ENCODE results near the gene SLC7A10. TPM values are rescaled to one million over a fixed set of nuclear protein-coding genes. Genes with fewer than 3 reads are reported as not detected.
"Not testable (repeated sequence)": the region's sequence is repeated elsewhere in the genome, so short reads cannot be mapped to it uniquely, and the experiment has no call there.

The SLC7A10 gene
- total RNA-seq, 1 donor from 2014 or later, result not detected

GRCh38 chr19:33193865-33194362, 31.7 kb downstream of the SLC7A10 start, which contains the start of gene LRP3:
TSS of gene LRP3 (plus strand) at chr19:33194330. CDS start at chr19:33194786, 456 bp downstream.
- DNase-seq (ENCODE audit: low spot score), result no peak
- intact Hi-C loops (cut with DNase I), result no loop called here

- intact Hi-C loops (cut with DNase I), result no loop called here
- peak; percentile 43 for DNase-seq (ENCODE audit: low spot score)
These were observed 32.3 kb downstream of the SLC7A10 start for GRCh38 chr19:33193269-33193864.

- intact Hi-C loops (cut with DNase I), result no loop called here
- peak; percentile 35 for DNase-seq (ENCODE audit: low spot score)
These were observed 33.6 kb downstream of the SLC7A10 start for GRCh38 chr19:33192010-33192409.

- peak; percentile 68 for DNase-seq (ENCODE audit: low spot score)
- intact Hi-C loops (cut with DNase I), result no loop called here
These were observed 34.1 kb downstream of the SLC7A10 start for GRCh38 chr19:33191501-33191900.

- intact Hi-C loops (cut with DNase I); DNase-seq (ENCODE audit: low spot score): not testable (repeated sequence)
These were observed 34.6 kb downstream of the SLC7A10 start for GRCh38 chr19:33191092-33191491.

- intact Hi-C loops (cut with DNase I), result loop anchor here (10.0 kb wide), 1 partner anchor 65 kb away; no protein-coding TSS in a partner anchor
- no peak for DNase-seq (ENCODE audit: low spot score)
These were observed 36.2 kb downstream of the SLC7A10 start for GRCh38 chr19:33189453-33189852.

GRCh38 chr19:33187183-33187540, 38.5 kb downstream of the SLC7A10 start:
- intact Hi-C loops (cut with DNase I), result loop anchor here (10.0 kb wide), 1 partner anchor 62 kb away; no protein-coding TSS in a partner anchor

GRCh38 chr19:33186431-33187182, 39.0 kb downstream of the SLC7A10 start:
- intact Hi-C loops (cut with DNase I), result loop anchor here (10.0 kb wide), 1 partner anchor 62 kb away; no protein-coding TSS in a partner anchor
- peak; percentile 73 for DNase-seq (ENCODE audit: low spot score)

More at GRCh38 chr19:33187183-33187540, 38.5 kb downstream of the SLC7A10 start:
- peak; percentile 63 for DNase-seq (ENCODE audit: low spot score)

- intact Hi-C loops (cut with DNase I), result loop anchor here (5.0 to 10.0 kb wide), 2 partner anchors 95 to 203 kb away; partner anchors contain the start of genes CEP89, FAAP24 and GPATCH1
- no peak for DNase-seq (ENCODE audit: low spot score)
These were observed 48.2 kb downstream of the SLC7A10 start for GRCh38 chr19:33177417-33177979.

- peak; percentile 98 for DNase-seq (ENCODE audit: low spot score)
- intact Hi-C loops (cut with DNase I), result loop anchor here (5.0 to 10.0 kb wide), 2 partner anchors 95 to 202 kb away; partner anchors contain the start of genes CEP89, FAAP24 and GPATCH1
These were observed 48.8 kb downstream of the SLC7A10 start for GRCh38 chr19:33176670-33177416.

GRCh38 chr19:33175886-33176669, 49.6 kb downstream of the SLC7A10 start:
- intact Hi-C loops (cut with DNase I), result loop anchor here (5.0 to 10.0 kb wide), 2 partner anchors 94 to 201 kb away; partner anchors contain the start of genes CEP89, FAAP24 and GPATCH1
- DNase-seq (ENCODE audit: low spot score), result peak; percentile 75

- peak; percentile 62 for DNase-seq (ENCODE audit: low spot score)
- intact Hi-C loops (cut with DNase I), result loop anchor here (5.0 to 10.0 kb wide), 2 partner anchors 93 to 200 kb away; partner anchors contain the start of genes CEP89, FAAP24 and GPATCH1
These were observed 50.4 kb downstream of the SLC7A10 start for GRCh38 chr19:33175156-33175782.

- DNase-seq (ENCODE audit: low spot score), result peak; percentile 9
- intact Hi-C loops (cut with DNase I), result loop anchor here (10.0 kb wide), 1 partner anchor 199 kb away; the partner anchor contains the start of genes CEP89 and FAAP24
These were observed 51.5 kb downstream of the SLC7A10 start for GRCh38 chr19:33174186-33174585.

GRCh38 chr19:33171916-33172359, 53.7 kb downstream of the SLC7A10 start:
- DNase-seq (ENCODE audit: low spot score), result peak; percentile 22
- intact Hi-C loops (cut with DNase I), result loop anchor here (10.0 kb wide), 1 partner anchor 197 kb away; the partner anchor contains the start of genes CEP89 and FAAP24

GRCh38 chr19:33171222-33171795, 54.3 kb downstream of the SLC7A10 start:
- intact Hi-C loops (cut with DNase I), result loop anchor here (10.0 kb wide), 1 partner anchor 197 kb away; the partner anchor contains the start of genes CEP89 and FAAP24
- no peak for DNase-seq (ENCODE audit: low spot score)

- intact Hi-C loops (cut with DNase I), result no loop called here
These were observed 57.1 kb downstream of the SLC7A10 start for GRCh38 chr19:33168528-33168927.

GRCh38 chr19:33167438-33167837, 58.2 kb downstream of the SLC7A10 start:
- intact Hi-C loops (cut with DNase I), result no loop called here
- DNase-seq (ENCODE audit: low spot score), result no peak

More at GRCh38 chr19:33168528-33168927, 57.1 kb downstream of the SLC7A10 start:
- DNase-seq (ENCODE audit: low spot score), result no peak
